ENCODE measurements around the gene DIP2B. TPM values are rescaled to one million over a fixed set of nuclear protein-coding genes. Genes with fewer than 3 reads are reported as not detected.

The DIP2B gene
- total RNA-seq, 1 donor from 2014 or later: 37.1 TPM

DNA sequence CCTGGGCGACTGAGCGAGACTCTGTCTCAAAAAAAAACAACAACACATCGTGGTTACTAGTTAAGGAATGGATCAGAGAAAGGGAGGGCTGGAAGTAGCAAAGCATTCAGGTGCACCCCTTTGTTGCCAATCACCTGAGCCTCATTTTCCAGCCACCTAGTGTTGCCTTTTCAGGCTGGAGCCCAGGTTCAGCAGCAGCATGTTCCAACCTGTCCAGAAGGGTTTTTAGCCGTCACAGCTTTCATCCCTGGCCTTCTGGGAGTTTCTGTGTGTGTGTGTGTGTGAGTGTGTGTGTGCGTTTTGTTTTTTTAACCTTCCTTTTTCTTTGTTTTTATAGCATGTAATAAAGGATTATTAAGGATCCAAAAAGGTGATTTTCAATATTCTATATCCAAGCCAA lies 138.0 kb downstream of the DIP2B start:
- H4K20me1 ChIP-seq (ENCODE audit: low read depth): no peaks in the 10 kb centered on the region
- Mint-ChIP-seq H3K27ac (no peak overlapping the region), H3K9me3 (no peaks in the 10 kb centered on the region), H3K4me3 (no peak overlapping the region), H3K4me1 (peaks cover 18% of the 10 kb centered on the region), H3K36me3 (peaks cover 3% of the 10 kb centered on the region), H3K27me3 (ENCODE audit: insufficient read depth, low read depth) (peaks cover 3% of the 10 kb centered on the region)
- no peak overlapping the region for H3K27ac ChIP-seq
- no peak for DNase-seq (ENCODE audit: low spot score)
- TF ChIP-seq CTCF (IDR thresholded peaks at IDR 0.05) (no peak), EZH2 (IDR thresholded peaks at IDR 0.05) (no peak), EZH2phosphoT487 (IDR thresholded peaks at IDR 0.05) (no peak)
- H3K79me2 ChIP-seq (ENCODE audit: low read depth): no peaks in the 10 kb centered on the region
- H3K4me1 ChIP-seq: no peaks in the 10 kb centered on the region
- no peaks in the 10 kb centered on the region for H3K36me3 ChIP-seq
- no peaks in the 10 kb centered on the region for H3F3A ChIP-seq (ENCODE audit: low read depth)
- H2AFZ ChIP-seq (replicated peaks): no peak overlapping the region
- H3K9me3 ChIP-seq (ENCODE audit: low read depth): no peaks in the 10 kb centered on the region
- H3K9ac ChIP-seq: no peak overlapping the region
- no peaks in the 10 kb centered on the region for H3K27me3 ChIP-seq
- H3K4me2 ChIP-seq: no peak overlapping the region
- H3K4me3 ChIP-seq: no peak overlapping the region

DNA sequence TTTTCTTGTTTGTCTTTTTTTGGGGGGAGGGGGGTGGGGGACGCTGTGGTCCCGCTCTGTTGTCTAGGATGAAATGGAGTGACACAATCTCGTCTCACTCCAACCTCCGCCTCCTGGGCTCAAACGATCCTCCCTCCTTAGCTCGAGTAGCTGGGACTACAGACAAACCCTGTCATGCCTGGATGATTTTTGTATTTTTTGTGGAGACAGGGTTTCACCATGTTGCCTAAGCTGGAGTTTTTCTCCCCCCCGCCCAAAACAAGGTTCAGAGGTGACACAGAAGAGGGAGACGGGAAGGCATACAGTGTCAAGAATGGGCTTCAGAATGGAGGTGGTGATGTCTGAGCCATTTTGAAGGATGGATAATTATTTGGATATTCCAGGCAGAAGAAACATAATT lies 142.2 kb downstream of the DIP2B start:
- Mint-ChIP-seq H3K36me3 (peaks cover 2% of the 10 kb centered on the region), H3K9me3 (no peaks in the 10 kb centered on the region), H3K4me3 (no peak overlapping the region), H3K27me3 (ENCODE audit: insufficient read depth, low read depth) (peaks cover 3% of the 10 kb centered on the region), H3K27ac (no peak overlapping the region), H3K4me1 (peaks cover 14% of the 10 kb centered on the region)
- H3K36me3 ChIP-seq: no peaks in the 10 kb centered on the region
- no peak overlapping the region for H3K27ac ChIP-seq
- no peak overlapping the region for H3K4me2 ChIP-seq
- no peak for DNase-seq (ENCODE audit: low spot score)
- H3K79me2 ChIP-seq (ENCODE audit: low read depth): peaks cover 3% of the 10 kb centered on the region
- H3K4me1 ChIP-seq: no peaks in the 10 kb centered on the region
- no peaks in the 10 kb centered on the region for H3F3A ChIP-seq (ENCODE audit: low read depth)
- H3K27me3 ChIP-seq: no peaks in the 10 kb centered on the region
- no peaks in the 10 kb centered on the region for H4K20me1 ChIP-seq (ENCODE audit: low read depth)
- TF ChIP-seq EZH2phosphoT487 (IDR thresholded peaks at IDR 0.05) (no peak), EZH2 (IDR thresholded peaks at IDR 0.05) (no peak), CTCF (IDR thresholded peaks at IDR 0.05) (no peak)
- H3K4me3 ChIP-seq: no peak overlapping the region
- no peak overlapping the region for H3K9ac ChIP-seq
- no peak overlapping the region for H2AFZ ChIP-seq (replicated peaks)
- H3K9me3 ChIP-seq (ENCODE audit: low read depth): no peaks in the 10 kb centered on the region

GRCh38 chr12:50647479-50647878 lies 142.7 kb downstream of the DIP2B start:
- Histone ChIP-seq H4K20me1 (ENCODE audit: low read depth) (no peaks in the 10 kb centered on the region), H3F3A (ENCODE audit: low read depth) (no peaks in the 10 kb centered on the region), H3K9me3 (ENCODE audit: low read depth) (no peaks in the 10 kb centered on the region), H3K4me1 (no peaks in the 10 kb centered on the region), H3K27me3 (no peaks in the 10 kb centered on the region), H2AFZ (replicated peaks) (no peak overlapping the region), H3K27ac (no peak overlapping the region), H3K79me2 (ENCODE audit: low read depth) (peaks cover 3% of the 10 kb centered on the region), H3K9ac (no peak overlapping the region), H3K4me3 (no peak overlapping the region), H3K36me3 (no peaks in the 10 kb centered on the region), H3K4me2 (no peak overlapping the region)
- peaks cover 2% of the 10 kb centered on the region for H3K36me3 Mint-ChIP-seq
- no peak for TF ChIP-seq EZH2 (IDR thresholded peaks at IDR 0.05)
- no peak for TF ChIP-seq EZH2phosphoT487 (IDR thresholded peaks at IDR 0.05)
- no peak for TF ChIP-seq CTCF (IDR thresholded peaks at IDR 0.05)
- peaks cover 12% of the 10 kb centered on the region for H3K4me1 Mint-ChIP-seq
- peaks cover 1% of the 10 kb centered on the region for H3K27me3 Mint-ChIP-seq (ENCODE audit: insufficient read depth, low read depth)
- H3K4me3 Mint-ChIP-seq: no peak overlapping the region
- no peak overlapping the region for H3K27ac Mint-ChIP-seq
- DNase-seq (ENCODE audit: low spot score): no peak
- H3K9me3 Mint-ChIP-seq: no peaks in the 10 kb centered on the region

All from neural progenitor cell (in vitro differentiated cells).